ENCODE measurements around the gene TGFA.

- TF ChIP-seq CTCF (IDR thresholded peaks at IDR 0.05) = no peak
- no peak for TF ChIP-seq ZFX (IDR thresholded peaks at IDR 0.05; ENCODE audit: borderline replicate concordance)
Measured at GRCh38 chr2:70469961-70470360, 83.7 kb downstream of the TGFA start.
